Anterior cingulate cortex (tissue), 58 donors: ENCODE data around the gene MYBPH.

Experiments
- DNase-seq, 58 donors: peaks; one replicate each; lab custom pipeline; 2025; lab: John Stamatoyannopoulos, UW

The MYBPH gene

GRCh38 chr1:203136409-203137042 is 39.1 kb downstream of the MYBPH start:
- no peak for DNase-seq

DNA sequence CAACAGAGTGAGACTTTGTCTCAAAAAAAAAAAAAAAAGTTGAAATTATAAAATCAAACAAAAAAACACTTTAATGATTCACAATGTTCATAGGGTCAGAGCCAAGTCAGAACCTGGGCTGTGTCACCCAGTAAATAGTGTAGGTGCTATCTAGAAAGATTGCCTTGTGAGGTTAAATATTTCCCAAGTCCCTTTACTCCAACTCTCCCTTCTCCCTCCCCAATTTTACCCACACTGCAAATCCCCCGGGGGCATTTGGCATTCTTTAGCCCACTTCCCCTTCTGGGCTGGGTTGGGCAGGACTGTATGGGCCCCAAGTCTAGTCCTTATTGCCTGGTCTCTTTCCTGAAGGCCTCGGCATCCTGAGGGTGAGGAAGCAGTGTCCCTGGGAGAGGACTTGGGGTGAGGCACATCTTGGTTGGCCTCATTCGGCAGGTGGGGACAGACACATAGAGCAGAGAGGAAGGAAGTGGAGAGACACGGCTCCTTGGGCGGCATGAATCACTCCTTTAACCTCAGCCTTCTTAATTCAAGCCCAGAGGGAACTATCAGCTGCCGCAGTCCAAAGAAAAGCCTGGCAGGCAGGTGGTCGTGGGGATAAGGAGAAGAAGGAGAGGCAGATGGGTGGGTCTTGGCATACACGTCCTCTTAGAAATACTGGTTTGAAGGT is 39.9 kb downstream of the MYBPH start:
- no peak for DNase-seq

DNA sequence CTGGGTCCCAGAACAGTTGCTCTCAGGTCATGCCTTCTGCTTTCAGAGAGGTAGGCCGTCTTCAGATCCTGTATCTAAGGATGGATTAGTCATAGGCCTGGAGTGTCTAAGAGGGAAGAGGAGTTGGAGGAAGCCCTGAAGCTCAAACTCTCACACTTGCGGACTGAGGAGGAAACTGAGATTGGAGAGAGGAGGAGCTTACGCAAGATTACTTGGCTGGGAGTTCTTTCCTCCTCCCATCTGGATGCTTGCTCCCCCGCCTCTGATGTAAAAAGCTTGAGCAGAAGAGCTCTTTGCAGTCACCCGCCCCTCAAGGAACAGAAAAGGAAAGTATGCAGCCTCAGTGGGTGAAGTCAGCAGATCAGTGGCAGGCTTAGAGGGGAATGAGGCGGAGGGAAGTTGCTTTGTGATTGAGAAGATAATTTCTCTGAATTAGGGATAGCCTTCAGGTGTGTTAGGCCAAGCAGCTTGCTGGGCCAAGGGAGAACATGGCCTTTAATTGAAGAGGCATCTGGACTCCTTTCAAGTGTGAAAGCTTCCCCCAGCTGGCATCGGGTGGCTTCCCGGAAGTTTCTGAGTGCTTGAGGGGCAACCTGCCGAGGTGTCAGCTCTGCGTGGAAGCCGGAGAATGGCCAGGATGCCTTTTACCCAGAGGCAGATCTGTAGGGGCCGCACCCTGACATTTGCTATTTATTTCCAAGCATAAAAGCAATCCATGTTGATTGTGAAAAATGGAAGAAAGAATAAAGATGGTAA is 41.5 kb downstream of the MYBPH start:
- peak in 24 of 58 donors; percentile 26 to 76 (median 47) for DNase-seq

DNA sequence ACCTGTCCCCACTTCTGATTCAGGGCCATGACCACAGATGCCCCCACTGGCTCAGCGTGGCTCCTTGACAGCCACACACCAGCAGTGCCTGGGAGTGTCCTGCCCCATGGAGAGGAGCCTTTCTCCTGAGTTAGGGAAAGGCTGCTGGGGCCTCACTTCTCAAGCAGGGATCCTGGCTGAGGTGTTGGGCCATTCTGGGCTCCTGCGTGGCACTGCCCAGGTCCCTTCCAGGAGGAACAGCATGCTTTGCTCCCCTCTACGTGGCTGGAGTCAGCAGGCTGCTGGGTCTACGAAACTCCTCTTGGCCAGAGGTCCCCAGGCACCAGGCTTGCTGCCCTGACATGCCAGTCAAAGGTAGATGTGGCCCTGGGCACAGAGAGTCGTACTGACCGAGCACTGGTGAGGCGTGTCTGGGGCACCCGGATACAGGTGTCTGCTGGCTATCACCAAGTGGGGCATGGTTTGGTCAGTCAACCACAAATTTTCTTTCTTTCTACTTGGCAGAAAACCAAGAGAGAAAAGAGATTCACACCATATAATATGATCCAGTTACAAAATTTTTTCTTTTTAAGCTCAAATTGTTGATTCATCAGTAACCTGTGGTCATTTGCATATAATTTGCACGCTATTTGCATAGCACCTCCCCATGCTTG is 44.0 kb downstream of the MYBPH start:
- DNase-seq = no peak

DNA sequence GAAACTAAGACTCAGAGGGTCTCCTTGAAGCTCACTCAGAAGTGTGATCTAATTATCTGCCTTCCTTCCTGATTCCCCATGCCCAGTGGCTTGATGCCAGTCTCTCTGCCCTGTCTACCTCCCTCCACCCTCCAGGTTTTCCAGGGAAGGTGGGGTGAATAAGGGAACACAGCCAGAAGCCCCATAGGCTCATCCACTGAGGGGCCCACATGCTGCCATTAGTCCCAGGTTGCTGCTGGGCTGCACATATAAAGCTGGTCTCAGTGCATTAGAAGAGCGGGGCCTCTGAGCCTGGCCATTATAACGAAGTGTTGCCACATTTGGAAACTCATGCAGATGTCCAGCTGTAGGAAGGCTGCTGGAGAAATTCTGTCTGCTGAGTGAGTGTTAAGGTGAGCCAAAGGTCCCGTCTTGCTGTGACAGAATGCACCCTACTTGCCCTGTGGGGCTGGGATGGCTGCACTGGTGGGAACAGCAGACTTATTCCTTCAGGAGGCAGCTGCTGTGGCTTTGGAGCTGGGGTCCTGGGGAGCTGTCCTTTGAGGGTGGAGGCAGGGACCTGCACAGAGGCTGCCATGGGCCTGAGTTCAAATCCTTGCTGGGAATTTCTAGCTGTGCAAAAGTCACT is 45.2 kb downstream of the MYBPH start:
- DNase-seq = peak in 1 of 58 donors; percentile 65

GRCh38 chr1:203129501-203130231 is 46.0 kb downstream of the MYBPH start:
- DNase-seq = peak in 54 of 58 donors; percentile 56 to 93 (median 82)

DNA sequence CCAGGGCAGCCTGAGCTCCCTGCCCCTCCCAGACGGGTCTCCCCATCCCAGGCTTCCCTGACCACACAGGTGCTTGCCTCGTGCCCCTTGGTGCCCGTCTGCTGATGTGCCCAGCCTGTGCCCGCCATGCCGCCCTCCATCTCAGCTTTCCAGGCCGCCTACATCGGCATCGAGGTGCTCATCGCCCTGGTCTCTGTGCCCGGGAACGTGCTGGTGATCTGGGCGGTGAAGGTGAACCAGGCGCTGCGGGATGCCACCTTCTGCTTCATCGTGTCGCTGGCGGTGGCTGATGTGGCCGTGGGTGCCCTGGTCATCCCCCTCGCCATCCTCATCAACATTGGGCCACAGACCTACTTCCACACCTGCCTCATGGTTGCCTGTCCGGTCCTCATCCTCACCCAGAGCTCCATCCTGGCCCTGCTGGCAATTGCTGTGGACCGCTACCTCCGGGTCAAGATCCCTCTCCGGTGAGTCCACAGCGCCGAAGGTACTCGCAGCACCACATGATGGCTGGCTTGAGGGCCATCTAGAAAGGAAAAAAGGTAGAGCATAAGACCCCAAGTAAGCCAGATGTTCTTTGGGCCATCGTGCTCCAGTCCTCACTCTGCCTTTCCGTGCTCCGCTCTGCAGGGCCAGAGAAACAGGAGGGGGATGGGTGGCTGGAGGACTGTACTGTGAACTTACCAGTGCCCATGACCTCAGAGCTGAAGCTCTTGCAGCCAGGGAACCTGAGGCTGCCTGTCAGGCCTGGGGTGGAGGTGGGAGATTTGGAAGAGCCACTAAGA is 46.7 kb downstream of the MYBPH start:
- peak in 10 of 58 donors; percentile 26 to 71 (median 54) for DNase-seq

DNA sequence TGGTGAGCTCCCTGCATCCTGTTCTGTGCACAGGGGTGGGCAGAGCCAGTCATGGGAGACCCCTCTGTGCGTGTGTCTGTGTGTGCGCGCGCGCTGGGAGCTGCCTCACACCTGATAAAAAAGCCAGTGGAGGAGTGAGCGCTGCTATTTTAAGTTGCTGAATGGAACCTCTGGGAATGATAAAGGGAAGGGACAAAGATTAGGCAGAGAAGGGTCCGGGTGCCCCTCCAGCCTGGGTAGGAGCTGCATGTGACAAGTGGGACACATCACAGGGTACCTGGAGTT is 47.3 kb downstream of the MYBPH start:
- no peak for DNase-seq

GRCh38 chr1:203127666-203128430 is 47.8 kb downstream of the MYBPH start, which contains the start of gene ADORA1:
Gene ADORA1, plus strand, starts transcription at chr1:203127726. Its CDS starts 1,116 bp downstream, at chr1:203128842.
- peak in 55 of 58 donors; percentile 27 to 87 (median 74) for DNase-seq

DNA sequence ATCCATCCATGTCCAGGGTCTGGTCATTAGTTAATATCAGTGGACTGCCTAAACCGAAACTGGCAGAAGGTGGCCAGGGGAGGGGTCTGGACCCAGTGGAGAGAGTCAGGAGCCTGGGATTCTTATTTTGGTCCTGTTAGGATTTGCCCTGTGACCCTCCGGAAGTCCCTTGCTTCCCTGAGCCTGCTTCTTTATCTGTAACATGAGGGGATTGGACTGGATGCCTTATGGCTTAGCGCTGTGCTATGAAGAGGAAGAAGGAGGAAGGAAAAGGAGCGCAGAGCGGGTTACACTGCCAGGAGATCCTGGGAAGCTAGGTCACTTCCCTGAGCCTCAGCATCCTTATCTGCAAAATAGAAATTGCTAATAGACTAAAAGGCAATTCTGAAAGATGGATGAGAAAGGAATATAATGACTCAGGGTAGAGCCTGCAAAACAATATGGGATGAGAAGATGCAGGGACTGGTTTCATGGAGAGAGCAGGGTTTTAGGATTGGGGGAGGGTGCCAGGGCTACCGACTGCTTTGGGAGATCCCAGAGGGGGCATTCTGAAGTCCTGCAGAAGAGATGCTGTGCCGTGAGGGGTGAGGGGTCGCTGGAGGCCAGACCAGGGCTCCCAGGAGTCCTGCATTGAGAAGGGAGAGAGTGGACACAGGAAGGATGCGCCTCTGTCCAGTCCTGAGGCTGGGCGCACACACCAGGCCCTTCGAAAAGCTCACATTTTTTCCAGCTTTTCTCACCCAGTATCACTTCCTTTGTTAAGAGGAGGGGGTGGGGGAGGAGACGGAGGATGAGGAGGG is 48.6 kb downstream of the MYBPH start:
- DNase-seq = no peak

GRCh38 chr1:203126151-203126865 is 49.3 kb downstream of the MYBPH start:
- peak in 1 of 58 donors; percentile 44 for DNase-seq

DNA sequence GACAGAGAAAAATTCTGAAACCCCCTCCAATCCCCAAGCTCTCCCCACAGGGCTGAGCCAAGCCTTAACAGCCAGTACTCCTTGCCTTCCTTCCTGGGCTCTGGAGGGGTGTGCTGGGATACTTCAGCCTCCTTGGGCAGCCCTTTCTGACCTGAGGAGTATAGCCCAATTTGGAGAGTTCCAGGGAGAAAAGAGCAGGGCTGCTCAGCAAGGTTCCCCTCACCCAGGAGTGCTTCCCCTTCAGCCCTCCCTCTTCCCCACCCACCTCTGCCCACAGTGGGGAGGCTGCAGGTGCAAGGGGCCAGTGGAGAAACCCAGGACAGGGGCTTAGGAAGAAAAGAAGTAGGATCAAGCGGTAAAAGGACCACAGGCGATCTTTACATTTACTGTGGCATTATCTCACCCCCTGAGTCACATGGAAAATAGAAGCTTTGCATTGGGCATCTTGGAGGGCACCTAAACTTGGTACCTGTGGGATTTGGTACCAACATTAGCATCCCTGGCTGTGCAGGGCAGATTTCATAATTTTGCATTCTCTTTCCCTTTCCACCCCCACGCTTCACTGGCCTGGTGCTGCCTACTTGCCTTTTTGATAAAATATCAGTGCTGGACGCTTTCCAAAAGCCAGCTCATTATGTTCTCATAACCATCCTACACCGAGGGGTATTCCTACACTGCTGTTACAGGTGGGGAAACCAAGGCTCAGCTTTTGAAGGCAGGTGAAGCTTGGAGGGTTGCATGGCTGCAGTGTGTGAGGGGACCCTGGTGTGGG is 50.9 kb downstream of the MYBPH start:
- DNase-seq = no peak

- DNase-seq = no peak
These were observed 51.6 kb downstream of the MYBPH start for GRCh38 chr1:203124011-203124410.

GRCh38 chr1:203122159-203122558 is 53.5 kb downstream of the MYBPH start:
- DNase-seq = no peak

DNA sequence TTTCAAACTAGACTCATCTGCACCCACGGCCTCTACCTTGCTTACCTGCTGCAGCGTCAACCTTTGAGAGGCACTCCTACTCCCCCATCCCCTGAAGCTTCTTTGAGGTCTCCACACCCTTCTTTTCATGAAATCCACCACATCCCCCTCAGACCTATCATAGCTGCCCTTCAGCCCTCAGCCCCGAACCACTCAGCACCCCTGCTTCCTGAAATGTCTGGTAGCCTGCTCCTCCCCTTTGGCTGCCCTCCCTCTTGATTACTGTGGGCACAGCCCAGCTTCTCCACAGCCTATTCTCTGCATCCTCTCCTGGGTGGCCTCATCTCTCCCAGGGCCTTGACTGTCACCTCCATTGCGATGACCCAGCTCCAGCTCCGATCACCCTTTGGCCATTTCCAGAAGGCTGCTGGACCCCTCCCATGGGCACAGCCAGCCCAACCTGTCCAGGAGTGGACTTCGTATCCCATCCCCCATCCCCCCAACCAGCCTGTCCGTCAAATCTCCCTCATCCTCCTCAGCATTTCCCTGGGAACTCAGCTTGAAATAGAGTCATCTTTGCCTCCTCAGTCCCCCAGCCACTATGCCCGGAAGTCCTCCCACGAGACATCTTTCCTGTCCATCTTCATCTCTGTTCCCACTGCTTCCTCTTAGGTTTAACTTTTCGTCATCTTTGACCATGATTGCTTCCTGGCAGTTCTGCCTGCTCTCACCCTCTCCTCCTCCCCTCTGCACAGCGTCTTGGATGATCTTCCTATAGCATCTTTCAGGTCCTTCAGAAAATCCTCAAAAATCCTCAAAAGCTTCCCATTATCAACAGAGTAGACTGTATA is 54.2 kb downstream of the MYBPH start:
- DNase-seq = no peak
